Memory B cell (primary cell): ENCODE measurements around the gene TRAPPC12.

Source experiments
- ATAC-seq: fragments of 150-1000 bp; cut with Tn5 transposase; 2 replicates; pipeline ENCODE4 v1.10.0; 2021; ENCODE audit warnings: low read depth, mild to moderate bottlenecking, moderate library complexity
- DNase-seq, 2 donors: peaks; one replicate each; pipeline ENCODE4 v3.0.0; 2022; ENCODE audit warnings: low spot score in 2 of 2
- H3K27ac Mint-ChIP-seq: one replicate; pipeline ENCODE4 v1.8.0; 2022; ENCODE audit warnings: mild to moderate bottlenecking, moderate library complexity, mixed read lengths
- H3K27me3 Mint-ChIP-seq: one replicate; pipeline ENCODE4 v1.8.0; 2022; ENCODE audit warnings: mixed read lengths
- H3K36me3 Mint-ChIP-seq: one replicate; pipeline ENCODE4 v1.8.0; 2022; ENCODE audit warnings: mild to moderate bottlenecking, mixed read lengths
- H3K4me1 Mint-ChIP-seq: one replicate; pipeline ENCODE4 v1.8.0; 2022; ENCODE audit warnings: mixed read lengths
- H3K4me3 Mint-ChIP-seq: one replicate; pipeline ENCODE4 v1.8.0; 2022; ENCODE audit warnings: mild to moderate bottlenecking, moderate library complexity, mixed read lengths
- H3K9me3 Mint-ChIP-seq: one replicate; pipeline ENCODE4 v1.8.0; 2022; ENCODE audit warnings: mixed read lengths

TRAPPC12 gene

DNA sequence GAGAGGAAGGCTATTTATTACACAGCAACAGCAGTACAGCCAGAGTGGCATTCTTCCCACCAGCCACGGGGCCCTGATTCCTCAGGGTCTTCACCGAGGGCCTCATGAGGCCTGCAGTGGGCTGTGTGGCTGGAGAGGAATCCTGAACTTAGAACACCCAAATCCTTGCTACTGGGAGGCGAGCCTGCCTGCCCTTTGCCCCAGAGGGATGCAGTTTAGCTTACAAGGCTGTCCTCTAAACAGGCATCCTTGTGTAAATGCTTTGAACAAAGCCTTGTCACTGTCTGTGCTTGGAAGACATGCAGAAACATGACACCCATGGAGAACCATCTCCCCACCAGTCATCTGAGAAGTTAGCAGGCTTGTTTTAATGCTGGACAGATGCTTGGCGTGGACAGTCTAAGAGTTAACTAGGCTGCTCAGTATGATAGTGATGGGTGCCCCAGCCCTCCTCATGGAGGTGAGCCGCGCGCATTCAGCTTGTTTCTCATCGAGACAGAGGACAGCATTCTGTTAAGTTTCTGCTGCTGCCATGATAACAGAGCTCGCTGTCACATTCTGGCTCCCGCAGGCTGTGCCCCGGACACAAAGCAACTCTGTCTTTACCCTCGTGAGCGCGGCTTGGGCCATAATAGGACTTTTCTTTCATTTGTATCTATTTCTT lies 97.0 kb downstream of the TRAPPC12 start:
- ATAC-seq (no peak), DNase-seq (no peak)
- H3K36me3 Mint-ChIP-seq: peaks cover 29% of the 10 kb centered on the region
- no peaks in the 10 kb centered on the region for H3K9me3 Mint-ChIP-seq
- no peak overlapping the region for H3K27ac Mint-ChIP-seq
- H3K4me3 Mint-ChIP-seq: no peak overlapping the region
- no peaks in the 10 kb centered on the region for H3K27me3 Mint-ChIP-seq
- H3K4me1 Mint-ChIP-seq: peaks cover 7% of the 10 kb centered on the region

DNA sequence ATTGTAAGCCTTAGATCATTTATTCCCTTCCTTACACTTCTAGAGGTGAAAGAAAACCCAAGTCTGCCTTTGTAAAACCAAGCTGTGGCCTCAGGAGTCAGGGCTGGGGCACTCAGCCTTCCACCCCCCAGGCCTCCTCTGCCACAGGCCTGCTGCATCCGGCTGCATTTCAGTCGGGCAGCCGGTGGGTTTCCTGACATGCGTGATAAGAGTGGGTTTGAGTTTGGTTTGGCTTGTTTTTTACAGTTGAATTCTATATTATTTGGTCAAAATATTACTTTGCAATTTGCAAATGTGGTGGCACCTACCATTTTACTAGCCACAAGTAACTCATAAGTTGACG lies 97.5 kb downstream of the TRAPPC12 start:
- ATAC-seq (no peak), DNase-seq (no peak)
- Mint-ChIP-seq H3K4me1 (peaks cover 7% of the 10 kb centered on the region), H3K4me3 (no peak overlapping the region), H3K36me3 (peaks cover 26% of the 10 kb centered on the region), H3K9me3 (no peaks in the 10 kb centered on the region), H3K27ac (no peak overlapping the region), H3K27me3 (no peaks in the 10 kb centered on the region)

DNA sequence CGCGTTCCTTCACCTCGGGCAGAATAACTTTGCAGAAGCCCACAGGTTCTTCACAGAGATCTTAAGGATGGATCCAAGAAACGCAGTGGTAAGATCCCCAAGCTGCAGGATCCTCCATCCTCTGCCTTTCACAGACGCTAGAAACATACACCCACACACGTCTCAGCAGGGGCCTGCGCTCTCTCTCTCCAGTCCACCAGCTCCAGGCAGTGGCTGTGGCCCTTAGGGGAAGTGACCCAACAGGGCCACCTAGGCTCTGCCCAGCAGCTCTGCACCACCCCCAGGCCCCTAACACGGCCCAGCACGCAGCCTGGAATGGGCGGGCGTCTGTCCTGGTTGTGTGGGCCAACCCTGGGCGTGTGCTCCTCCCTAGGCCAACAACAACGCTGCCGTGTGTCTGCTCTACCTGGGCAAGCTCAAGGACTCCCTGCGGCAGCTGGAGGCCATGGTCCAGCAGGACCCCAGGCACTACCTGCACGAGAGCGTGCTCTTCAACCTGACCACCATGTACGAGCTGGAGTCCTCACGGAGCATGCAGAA lies 99.4 kb downstream of the TRAPPC12 start:
- Mint-ChIP-seq H3K27me3 (no peaks in the 10 kb centered on the region), H3K9me3 (no peaks in the 10 kb centered on the region), H3K27ac (no peak overlapping the region), H3K36me3 (peaks cover 17% of the 10 kb centered on the region), H3K4me3 (no peak overlapping the region), H3K4me1 (peaks cover 7% of the 10 kb centered on the region)
- ATAC-seq (no peak), DNase-seq (no peak)

GRCh38 chr2:3479430-3480320 lies 100.2 kb downstream of the TRAPPC12 start:
- no peaks in the 10 kb centered on the region for H3K27me3 Mint-ChIP-seq
- no peak overlapping the region for H3K4me3 Mint-ChIP-seq
- ATAC-seq (peak; percentile 53), DNase-seq (no peak)
- H3K9me3 Mint-ChIP-seq: no peaks in the 10 kb centered on the region
- H3K27ac Mint-ChIP-seq: peak overlapping the region; percentile 79
- peaks cover 7% of the 10 kb centered on the region for H3K4me1 Mint-ChIP-seq
- peaks cover 19% of the 10 kb centered on the region for H3K36me3 Mint-ChIP-seq

DNA sequence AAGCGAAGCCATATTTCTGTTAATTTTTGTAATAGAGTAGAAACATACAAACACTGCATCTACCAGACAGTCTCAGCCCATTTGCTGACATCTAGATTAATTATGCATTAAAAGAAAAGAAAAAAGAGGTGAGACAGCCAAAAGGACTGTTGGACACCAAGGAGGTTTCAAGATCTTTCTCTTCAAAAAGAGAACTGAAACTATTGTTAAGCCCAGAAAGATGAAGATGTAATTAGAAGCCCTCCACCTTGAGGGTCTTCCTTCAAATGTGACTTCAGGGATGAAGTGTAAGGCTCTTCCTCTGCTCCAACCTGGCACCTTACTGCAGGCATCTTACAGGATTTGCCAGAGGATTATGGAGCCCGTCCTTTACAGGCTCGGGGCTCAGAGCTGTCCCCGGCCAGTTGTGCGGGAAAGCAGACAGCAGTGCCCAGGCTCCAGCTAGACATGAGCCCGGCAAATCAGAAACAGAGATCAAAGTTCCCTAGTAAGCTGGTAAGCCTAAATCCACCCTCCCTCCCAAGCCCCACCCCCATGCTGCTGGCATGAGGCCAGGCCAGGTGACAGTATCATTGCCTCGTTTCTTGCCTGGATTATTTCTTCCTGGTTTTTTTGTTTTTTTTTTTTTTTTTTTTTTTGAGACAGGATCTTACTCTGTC lies 101.0 kb downstream of the TRAPPC12 start:
- Mint-ChIP-seq H3K4me3 (no peak overlapping the region), H3K27ac (peak overlapping the region; percentile 79), H3K4me1 (peaks cover 7% of the 10 kb centered on the region), H3K36me3 (peaks cover 17% of the 10 kb centered on the region), H3K27me3 (no peaks in the 10 kb centered on the region), H3K9me3 (no peaks in the 10 kb centered on the region)
- no peak for DNase-seq
- peak; percentile 27 for ATAC-seq

- H3K27me3 Mint-ChIP-seq: no peaks in the 10 kb centered on the region
- H3K9me3 Mint-ChIP-seq: no peaks in the 10 kb centered on the region
Measured at GRCh38 chr2:3481011-3481400, 101.5 kb downstream of the TRAPPC12 start.

GRCh38 chr2:3481736-3482362 lies 102.4 kb downstream of the TRAPPC12 start:
- H3K36me3 Mint-ChIP-seq: peaks cover 22% of the 10 kb centered on the region
- ATAC-seq: no peak
- H3K4me1 Mint-ChIP-seq: peaks cover 7% of the 10 kb centered on the region
- DNase-seq: no peak
- no peak overlapping the region for H3K4me3 Mint-ChIP-seq
- no peaks in the 10 kb centered on the region for H3K9me3 Mint-ChIP-seq
- H3K27me3 Mint-ChIP-seq: no peaks in the 10 kb centered on the region
- no peak overlapping the region for H3K27ac Mint-ChIP-seq

More at GRCh38 chr2:3481011-3481400, 101.5 kb downstream of the TRAPPC12 start:
- DNase-seq (no peak), ATAC-seq (no peak)
- H3K36me3 Mint-ChIP-seq: peaks cover 22% of the 10 kb centered on the region
- no peak overlapping the region for H3K4me3 Mint-ChIP-seq
- no peak overlapping the region for H3K27ac Mint-ChIP-seq
- peaks cover 7% of the 10 kb centered on the region for H3K4me1 Mint-ChIP-seq

- Mint-ChIP-seq H3K9me3 (no peaks in the 10 kb centered on the region), H3K4me3 (no peak overlapping the region), H3K27me3 (no peaks in the 10 kb centered on the region), H3K4me1 (peaks cover 7% of the 10 kb centered on the region), H3K27ac (no peak overlapping the region), H3K36me3 (peaks cover 22% of the 10 kb centered on the region)
- no peak for DNase-seq
- no peak for ATAC-seq
Measured at GRCh38 chr2:3482363-3482821, 102.9 kb downstream of the TRAPPC12 start.

- ATAC-seq: no peak
- Mint-ChIP-seq H3K4me1 (peaks cover 7% of the 10 kb centered on the region), H3K4me3 (no peak overlapping the region), H3K27me3 (no peaks in the 10 kb centered on the region), H3K27ac (no peak overlapping the region), H3K36me3 (peaks cover 20% of the 10 kb centered on the region), H3K9me3 (no peaks in the 10 kb centered on the region)
- no peak for DNase-seq
Measured at GRCh38 chr2:3483227-3483985, 103.9 kb downstream of the TRAPPC12 start.

- H3K4me1 Mint-ChIP-seq: peaks cover 7% of the 10 kb centered on the region
- H3K27me3 Mint-ChIP-seq: no peaks in the 10 kb centered on the region
- no peak overlapping the region for H3K27ac Mint-ChIP-seq
- H3K36me3 Mint-ChIP-seq: peaks cover 15% of the 10 kb centered on the region
- H3K9me3 Mint-ChIP-seq: no peaks in the 10 kb centered on the region
- DNase-seq (no peak), ATAC-seq (no peak)
- H3K4me3 Mint-ChIP-seq: no peak overlapping the region
Measured at GRCh38 chr2:3483986-3484960, 104.8 kb downstream of the TRAPPC12 start.

DNA sequence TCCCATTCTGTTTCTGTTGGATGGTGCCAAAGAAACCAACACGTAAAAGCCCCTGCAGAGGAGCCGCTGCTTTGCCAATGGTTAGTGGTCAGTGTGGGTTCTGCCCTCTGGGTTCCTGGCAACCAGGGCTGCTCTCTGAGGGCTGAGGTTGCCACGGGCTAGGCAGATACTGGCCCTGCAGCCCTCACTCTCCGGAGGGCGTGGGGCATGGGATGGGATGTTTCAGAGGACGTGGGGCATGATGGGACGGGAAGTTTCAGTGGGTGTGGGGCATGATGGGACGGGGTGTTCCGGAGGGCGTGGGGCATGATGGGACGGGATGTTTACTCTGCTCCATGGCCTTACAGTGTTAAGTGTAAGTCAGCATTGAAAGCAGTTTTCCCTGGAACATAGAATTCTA lies 105.7 kb downstream of the TRAPPC12 start:
- Mint-ChIP-seq H3K27me3 (no peaks in the 10 kb centered on the region), H3K36me3 (peaks cover 11% of the 10 kb centered on the region), H3K27ac (no peak overlapping the region), H3K4me3 (no peak overlapping the region), H3K4me1 (peaks cover 5% of the 10 kb centered on the region), H3K9me3 (no peaks in the 10 kb centered on the region)
- ATAC-seq (no peak), DNase-seq (no peak)
